IMR-90 (cell line): ENCODE data around the gene MRPS35. TPM values are rescaled to one million over a fixed set of nuclear protein-coding genes. Genes with fewer than 3 reads are reported as not detected.

Experiments
- ATAC-seq: fragments of 200-7000 bp; cut with Tn5 transposase; 2 replicates; pipeline ENCODE4 v1.9.1; 2020; ENCODE audit warnings: low read depth, mild to moderate bottlenecking, moderate library complexity
- BruUV-seq: library from RNA; stranded (reverse); fragments of 400-500 nt; replicated peaks from 2 replicates; lab custom pipeline; 2021; lab: Mats Ljungman, UMichigan
- CTCF ChIA-PET: fragments of 300-600 bp; formaldehyde crosslinking; extraction: SDS; loops from one replicate; lab custom pipeline; 2021; ENCODE audit warnings: antibody characterized with exemption; lab: Yijun Ruan, JAX
- POLR2A ChIA-PET: fragments of 300-600 bp; sonication (Branson Sonifier 250); formaldehyde crosslinking; loops from one replicate; lab custom pipeline; 2022; ENCODE audit warnings: antibody characterized with exemption; ENCODE audit not compliant: unreplicated experiment; lab: Charles Lee
- DNase-seq: peaks from one replicate; pipeline ENCODE4 v3.0.0; 2013
- H2AFZ ChIP-seq: replicated peaks from 2 replicates; pipeline ENCODE3; 2013; ENCODE audit warnings: low read length, mild to moderate bottlenecking; ENCODE audit not compliant: poor library complexity
- H2AK5ac ChIP-seq: 2 replicates; pipeline ENCODE4 v1.6.1; 2013; ENCODE audit warnings: low read depth, low read length, inconsistent platforms
- H2AK9ac ChIP-seq: replicated peaks from 2 replicates; pipeline ENCODE3; 2013; ENCODE audit warnings: mild to moderate bottlenecking, low read depth, low read length, moderate library complexity; ENCODE audit not compliant: poor library complexity
- H2BK120ac ChIP-seq: 2 replicates; pipeline ENCODE4 v1.6.1; 2013; ENCODE audit warnings: low read depth, low read length, inconsistent platforms
- H2BK15ac ChIP-seq: 3 replicates; pipeline ENCODE4 v1.6.1; 2013; ENCODE audit warnings: low read depth, low read length, inconsistent platforms
- H2BK20ac ChIP-seq: 2 replicates; pipeline ENCODE4 v1.6.1; 2013; ENCODE audit warnings: low read depth, mild to moderate bottlenecking, inconsistent platforms, low read length, moderate library complexity
- H2BK5ac ChIP-seq: 2 replicates; pipeline ENCODE4 v1.6.1; 2013; ENCODE audit warnings: mild to moderate bottlenecking, low read depth, low read length, inconsistent platforms; ENCODE audit not compliant: poor library complexity, severe bottlenecking
- H3K14ac ChIP-seq: replicated peaks from 2 replicates; pipeline ENCODE4 v1.6.1; 2013; ENCODE audit warnings: low read depth, low read length, inconsistent platforms
- H3K18ac ChIP-seq: 2 replicates; pipeline ENCODE4 v1.6.1; 2013; ENCODE audit warnings: low read depth, low read length, control low read depth
- H3K23ac ChIP-seq: 2 replicates; pipeline ENCODE4 v1.6.1; 2013; ENCODE audit warnings: low read depth, low read length, inconsistent platforms
- H3K27ac ChIP-seq: 2 replicates; pipeline ENCODE4 v1.5.1; 2013; ENCODE audit warnings: mild to moderate bottlenecking, control low read depth, low read length; ENCODE audit not compliant: insufficient read depth
- H3K27me3 ChIP-seq: 2 replicates; pipeline ENCODE4 v1.6.1; 2013; ENCODE audit warnings: low read length; ENCODE audit not compliant: control insufficient read depth, insufficient read depth
- H3K36me3 ChIP-seq: 2 replicates; pipeline ENCODE4 v1.6.1; 2013; ENCODE audit warnings: low read length, mixed read lengths; ENCODE audit not compliant: control insufficient read depth, insufficient read depth
- H3K4ac ChIP-seq: 2 replicates; pipeline ENCODE4 v1.6.1; 2013; ENCODE audit warnings: low read depth, low read length, inconsistent platforms
- H3K4me1 ChIP-seq: 2 replicates; pipeline ENCODE4 v1.6.1; 2013; ENCODE audit warnings: low read length, mixed read lengths; ENCODE audit not compliant: control insufficient read depth, insufficient read depth
- H3K4me2 ChIP-seq: 2 replicates; pipeline ENCODE4 v1.6.1; 2013; ENCODE audit warnings: low read depth, mild to moderate bottlenecking, control low read depth, low read length, moderate library complexity
- H3K4me3 ChIP-seq: 2 replicates; pipeline ENCODE4 v1.5.1; 2013; ENCODE audit warnings: low read depth, mild to moderate bottlenecking, control low read depth, low read length, moderate library complexity; ENCODE audit not compliant: insufficient read depth
- H3K56ac ChIP-seq: 2 replicates; pipeline ENCODE4 v1.6.1; 2013; ENCODE audit warnings: low read length, inconsistent platforms; ENCODE audit not compliant: insufficient read depth; ENCODE audit errors: extremely low read depth
- H3K79me1 ChIP-seq, 2 experiments: 2 replicates each; pipeline ENCODE4 v1.6.1; 2013; ENCODE audit warnings: low read length in 2 of 2, inconsistent platforms in 1 of 2, low read depth in 1 of 2
- H3K9ac ChIP-seq: 2 replicates; pipeline ENCODE4 v1.6.1; 2013; ENCODE audit warnings: low read depth, low read length, control low read depth
- H3K9me1 ChIP-seq: 2 replicates; pipeline ENCODE4 v1.6.1; 2013; ENCODE audit warnings: low read length, inconsistent platforms; ENCODE audit not compliant: insufficient read depth
- H3K9me3 ChIP-seq: 2 replicates; pipeline ENCODE4 v1.6.1; 2013; ENCODE audit warnings: low read length; ENCODE audit not compliant: control insufficient read depth, insufficient read depth
- H4K20me1 ChIP-seq: 2 replicates; pipeline ENCODE4 v1.6.1; 2013; ENCODE audit warnings: low read length, inconsistent platforms; ENCODE audit not compliant: insufficient read depth
- H4K5ac ChIP-seq: 2 replicates; pipeline ENCODE4 v1.6.1; 2013; ENCODE audit warnings: mild to moderate bottlenecking, low read depth, low read length, control low read depth
- H4K8ac ChIP-seq, 2 experiments: 2 replicates each; pipeline ENCODE4 v1.6.1; 2013; ENCODE audit warnings: low read depth in 2 of 2, low read length in 2 of 2, control low read depth in 1 of 2, inconsistent platforms in 1 of 2
- H4K91ac ChIP-seq: 2 replicates; pipeline ENCODE4 v1.6.1; 2013; ENCODE audit warnings: low read depth, low read length, inconsistent platforms; ENCODE audit not compliant: insufficient read depth
- ELK1 ChIP-seq: fragments of 150-350 bp; IDR thresholded peaks from 2 replicates; pipeline ENCODE4 v1.6.1; 2016; ENCODE audit warnings: low read depth, mild to moderate bottlenecking, low read length, moderate library complexity, borderline replicate concordance
- MAFK ChIP-seq: IDR thresholded peaks from 2 replicates; pipeline ENCODE4 v1.6.1; 2012; ENCODE audit warnings: low read depth, low read length, improper control_type of control experiment
- MAZ ChIP-seq: IDR thresholded peaks from 2 replicates; pipeline ENCODE4 v1.6.1; 2012; ENCODE audit warnings: low read depth, mild to moderate bottlenecking, low read length, improper control_type of control experiment, moderate library complexity, borderline replicate concordance
- NFE2L2 ChIP-seq: fragments of 150-350 bp; IDR thresholded peaks from 2 replicates; pipeline ENCODE4 v1.6.1; 2016; ENCODE audit warnings: low read depth, mild to moderate bottlenecking, low read length
- POLR2A ChIP-seq: IDR thresholded peaks from 2 replicates; pipeline ENCODE4 v1.6.1; 2012; ENCODE audit warnings: mild to moderate bottlenecking, low read depth, low read length
- USF2 ChIP-seq: fragments of 150-350 bp; IDR thresholded peaks from 2 replicates; pipeline ENCODE4 v1.6.1; 2017; ENCODE audit warnings: mild to moderate bottlenecking, antibody characterized with exemption, low read length, low read depth
- WGBS, 2 experiments: methylation state at CpG; one replicate each; pipeline versions ENCODE4 v1.1.5 to v1.1.7; 2013; ENCODE audit warnings: missing lambda C conversion rate in 2 of 2; ENCODE audit not compliant: insufficient read length in 1 of 2; ENCODE audit errors: extremely low coverage in 2 of 2; 5-methylcytosine and 5-hydroxymethylcytosine counted together
- dilution Hi-C: fragments of 300-500 bp; cut with HindIII; formaldehyde crosslinking; loops from one replicate; pipeline ENCODE4 v1.14.3; 2018; ENCODE audit warnings: low sequenced_read_pairs; ENCODE audit not compliant: unreplicated experiment
- in situ Hi-C: fragments of 300-500 bp; cut with MboI; formaldehyde crosslinking; loops from 3 replicates; pipeline ENCODE4 v1.14.3; 2019; ENCODE audit warnings: low sequenced_read_pairs, inconsistent platforms, mixed read lengths
- intact Hi-C: fragments of 100-400 bp; cut with micrococcal nuclease; formaldehyde crosslinking; loops from 2 replicates; pipeline ENCODE4 v1.10.0; 2022
- polyA plus RNA-seq, 3 experiments: library from polyadenylated mRNA; depleted of rRNA; stranded (reverse); fragments of >200 nt; gene quantifications; 2 replicates each; pipeline ENCODE4 v1.2.3, GENCODE V29; 2012; ENCODE audit warnings: low replicate concordance in 1 of 3
- total RNA-seq: library from RNA; depleted of rRNA; stranded (reverse); fragments of >200 nt; gene quantifications from 2 replicates; pipeline ENCODE4 v1.2.3, GENCODE V29; 2012

Gene MRPS35
- total and polyA plus RNA-seq, 2 of the 4 experiments (the other 2 are of a cell fraction) = 27.4 to 40.1 TPM

GRCh38 chr12:27672643-27673042, 38.0 kb upstream of the MRPS35 start:
- H4K5ac ChIP-seq = no peak overlapping the region
- dilution Hi-C loops (no loop called here), in situ Hi-C loops (no loop called here), intact Hi-C loops (no loop called here)
- H3K27me3 ChIP-seq = no peaks in the 10 kb centered on the region
- no peak overlapping the region for H3K18ac ChIP-seq
- no peak overlapping the region for H2BK15ac ChIP-seq
- no CpG with 5 or more reads among the region's 1 CpG for WGBS, 2 experiments
- BruUV-seq = no TSS peak
- no peaks in the 10 kb centered on the region for H4K20me1 ChIP-seq
- peaks cover 2 to 4% of the 10 kb centered on the region in 2 experiments; a peak in 1 of 4 replicates for H3K79me1 ChIP-seq
- no peaks in the 10 kb centered on the region for H3K9me3 ChIP-seq
- no peak for ATAC-seq
- H3K9me1 ChIP-seq = peaks cover 9% of the 10 kb centered on the region; the same call in 1 of the 2 replicates
- ChIA-PET POLR2A (no interaction called here), CTCF (no interaction called here)
- H3K4me2 ChIP-seq = no peak overlapping the region
- no peak overlapping the region for H3K27ac ChIP-seq
- peaks cover 18% of the 10 kb centered on the region for H3K36me3 ChIP-seq
- no peaks in the 10 kb centered on the region for H3K4me1 ChIP-seq
- no peak overlapping the region for H3K23ac ChIP-seq
- H3K4ac ChIP-seq = no peak overlapping the region
- H2BK20ac ChIP-seq = no peak overlapping the region
- no peak overlapping the region for H3K9ac ChIP-seq
- no peak overlapping the region for H4K91ac ChIP-seq
- no peak overlapping the region for H2AFZ ChIP-seq
- H4K8ac ChIP-seq = no peak overlapping the region
- no peak overlapping the region for H3K4me3 ChIP-seq
- H3K14ac ChIP-seq = no peak overlapping the region
- no peak overlapping the region for H3K56ac ChIP-seq
- H2BK5ac ChIP-seq = no peak overlapping the region
- H2AK5ac ChIP-seq = no peak overlapping the region
- H2BK120ac ChIP-seq = no peak overlapping the region
- DNase-seq = no peak
- no peak for TF ChIP-seq POLR2A
- no peak for TF ChIP-seq MAZ
- TF ChIP-seq ELK1 = no peak
- no peak for TF ChIP-seq USF2
- no peak for TF ChIP-seq MAFK
- no peak for TF ChIP-seq NFE2L2
- no peak overlapping the region for H2AK9ac ChIP-seq
